Loucy (cell line): ENCODE results near the gene SHROOM4.

Experiments used
- EZH2phosphoT487 ChIP-seq: fragments of 200-600 bp; IDR thresholded peaks from 2 replicates; pipeline ENCODE4 v1.6.1; 2018; ENCODE audit warnings: antibody characterized with exemption, mild to moderate bottlenecking, moderate library complexity, borderline replicate concordance
- TF ChIP-seq, protein P1 (sequence below): fragments of 200-600 bp; sonication (generic); conservative IDR thresholded peaks from 2 replicates; pipeline ENCODE4 v1.5.1; 2014; ENCODE audit warnings: mild to moderate bottlenecking, antibody characterized with exemption, low read length

DNA sequence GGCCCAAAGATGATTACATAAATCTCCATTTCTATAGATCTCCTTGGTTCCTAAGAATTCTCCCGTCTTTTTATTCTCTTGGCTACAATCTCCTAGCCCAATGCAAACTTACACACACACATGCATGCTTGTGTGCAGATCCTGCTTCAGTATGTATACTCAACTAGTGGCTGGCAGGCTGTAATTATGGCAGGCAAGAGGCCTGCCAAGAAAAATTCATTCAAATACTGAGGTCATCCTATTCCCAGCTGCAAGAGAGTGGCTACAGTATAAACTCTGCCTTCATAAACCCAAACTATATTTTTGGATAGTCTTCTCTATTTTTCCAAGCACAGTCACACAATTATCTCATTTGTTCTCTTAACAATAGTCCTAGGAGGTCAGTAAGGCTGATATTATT, 95.2 kb downstream of the SHROOM4 start:
- TF ChIP-seq, protein P1, sequence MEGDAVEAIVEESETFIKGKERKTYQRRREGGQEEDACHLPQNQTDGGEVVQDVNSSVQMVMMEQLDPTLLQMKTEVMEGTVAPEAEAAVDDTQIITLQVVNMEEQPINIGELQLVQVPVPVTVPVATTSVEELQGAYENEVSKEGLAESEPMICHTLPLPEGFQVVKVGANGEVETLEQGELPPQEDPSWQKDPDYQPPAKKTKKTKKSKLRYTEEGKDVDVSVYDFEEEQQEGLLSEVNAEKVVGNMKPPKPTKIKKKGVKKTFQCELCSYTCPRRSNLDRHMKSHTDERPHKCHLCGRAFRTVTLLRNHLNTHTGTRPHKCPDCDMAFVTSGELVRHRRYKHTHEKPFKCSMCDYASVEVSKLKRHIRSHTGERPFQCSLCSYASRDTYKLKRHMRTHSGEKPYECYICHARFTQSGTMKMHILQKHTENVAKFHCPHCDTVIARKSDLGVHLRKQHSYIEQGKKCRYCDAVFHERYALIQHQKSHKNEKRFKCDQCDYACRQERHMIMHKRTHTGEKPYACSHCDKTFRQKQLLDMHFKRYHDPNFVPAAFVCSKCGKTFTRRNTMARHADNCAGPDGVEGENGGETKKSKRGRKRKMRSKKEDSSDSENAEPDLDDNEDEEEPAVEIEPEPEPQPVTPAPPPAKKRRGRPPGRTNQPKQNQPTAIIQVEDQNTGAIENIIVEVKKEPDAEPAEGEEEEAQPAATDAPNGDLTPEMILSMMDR = no peak
- TF ChIP-seq EZH2phosphoT487 = no peak
